GM23338 (cell line): ENCODE results near the gene TDRD1. TPM values are rescaled to one million over a fixed set of nuclear protein-coding genes. Genes with fewer than 3 reads are reported as not detected.
"Not testable (repeated sequence)": the region's sequence is repeated elsewhere in the genome, so short reads cannot be mapped to it uniquely, and the experiment has no call there.

Experiments
- ATAC-seq: fragments of 200-7000 bp; cut with Tn5 transposase; 3 replicates; pipeline ENCODE4 v1.9.1; 2020
- DNase-seq: peaks from one replicate; pipeline ENCODE4 v3.0.0-alpha.2; 2015; ENCODE audit warnings: low spot score
- H2AFZ ChIP-seq: fragments of 200-600 bp; sonication (generic); 2 replicates; pipeline ENCODE4 v1.8.0; 2016; ENCODE audit warnings: antibody characterized with exemption, mild to moderate bottlenecking, moderate library complexity
- H3F3A ChIP-seq: fragments of 200-600 bp; sonication (generic); replicated peaks from 2 replicates; pipeline ENCODE4 v1.8.0; 2017; ENCODE audit warnings: antibody characterized with exemption, mixed run types, low read depth
- H3K27ac ChIP-seq: fragments of 200-600 bp; sonication (generic); 2 replicates; pipeline ENCODE4 v1.6.1; 2016; ENCODE audit warnings: low read depth
- H3K27me3 ChIP-seq: fragments of 200-600 bp; sonication (generic); 2 replicates; pipeline ENCODE4 v1.8.0; 2016; ENCODE audit warnings: mild to moderate bottlenecking, mixed run types, moderate library complexity; ENCODE audit not compliant: insufficient read depth
- H3K36me3 ChIP-seq: fragments of 200-600 bp; sonication (generic); 2 replicates; pipeline ENCODE4 v1.8.0; 2016; ENCODE audit warnings: mild to moderate bottlenecking; ENCODE audit not compliant: insufficient read depth
- H3K4me1 ChIP-seq: fragments of 200-600 bp; sonication (generic); 2 replicates; pipeline ENCODE4 v1.8.0; 2016; ENCODE audit warnings: mild to moderate bottlenecking, moderate library complexity; ENCODE audit not compliant: insufficient read depth
- H3K4me2 ChIP-seq: fragments of 200-600 bp; sonication (generic); 2 replicates; pipeline ENCODE4 v1.7.1; 2017; ENCODE audit warnings: mixed run types
- H3K4me3 ChIP-seq: fragments of 200-600 bp; sonication (generic); 2 replicates; pipeline ENCODE4 v1.6.1; 2016; ENCODE audit warnings: mixed run types
- H3K79me2 ChIP-seq: fragments of 200-600 bp; sonication (generic); replicated peaks from 2 replicates; pipeline ENCODE4 v1.8.0; 2017; ENCODE audit warnings: mild to moderate bottlenecking; ENCODE audit not compliant: insufficient read depth
- H3K9me2 ChIP-seq: fragments of 200-600 bp; sonication (generic); 2 replicates; pipeline ENCODE4 v1.8.0; 2017; ENCODE audit not compliant: insufficient read depth
- H4K20me1 ChIP-seq: fragments of 200-600 bp; sonication (generic); replicated peaks from 2 replicates; pipeline ENCODE4 v1.8.0; 2017; ENCODE audit warnings: mild to moderate bottlenecking; ENCODE audit not compliant: insufficient read depth
- H3K27ac Mint-ChIP-seq: 2 replicates; pipeline ENCODE4 v1.8.0; 2020; ENCODE audit warnings: inconsistent platforms, mild to moderate bottlenecking, moderate library complexity, mixed read lengths
- H3K27me3 Mint-ChIP-seq: 3 replicates; pipeline ENCODE4 v1.8.0; 2022; ENCODE audit warnings: low read depth, mild to moderate bottlenecking, moderate library complexity, mixed read lengths, inconsistent platforms; ENCODE audit not compliant: insufficient read depth, poor library complexity
- H3K36me3 Mint-ChIP-seq: 3 replicates; pipeline ENCODE4 v1.8.0; 2021; ENCODE audit warnings: low read depth, mild to moderate bottlenecking, inconsistent platforms, moderate library complexity, mixed read lengths
- H3K4me1 Mint-ChIP-seq: 3 replicates; pipeline ENCODE4 v1.8.0; 2020; ENCODE audit warnings: mild to moderate bottlenecking, inconsistent platforms, mixed read lengths
- H3K4me3 Mint-ChIP-seq: 3 replicates; pipeline ENCODE4 v1.8.0; 2021; ENCODE audit warnings: moderate library complexity, mild to moderate bottlenecking, inconsistent platforms, mixed read lengths
- H3K9me3 Mint-ChIP-seq: 3 replicates; pipeline ENCODE4 v1.8.0; 2020; ENCODE audit warnings: moderate library complexity, mild to moderate bottlenecking, inconsistent platforms, mixed read lengths
- CTCF ChIP-seq, 2 experiments: fragments of 200-600 bp in 1 of 2; sonication (generic) in 1 of 2; conservative IDR thresholded peaks; 2 replicates each; pipeline versions ENCODE4 v1.5.1 to v1.6.1; 2016 to 2017; ENCODE audit warnings: antibody characterized with exemption in 2 of 2, low read depth in 2 of 2, mild to moderate bottlenecking in 2 of 2, moderate library complexity in 1 of 2
- EZH2phosphoT487 ChIP-seq: fragments of 200-600 bp; sonication (generic); IDR thresholded peaks from one replicate; pipeline ENCODE4 v1.8.1; 2018; ENCODE audit warnings: antibody characterized with exemption; ENCODE audit not compliant: unreplicated experiment
- NANOG ChIP-seq: IDR thresholded peaks from 2 replicates; pipeline ENCODE4 v1.6.1; 2016; ENCODE audit warnings: antibody characterized with exemption, borderline replicate concordance
- REST ChIP-seq: IDR thresholded peaks from one replicate; pipeline ENCODE4 v1.6.1; 2018; ENCODE audit warnings: antibody characterized with exemption; ENCODE audit not compliant: unreplicated experiment
- ZNF114 ChIP-seq: fragments of 250-450 bp; sonication (Bioruptor Pico); IDR thresholded peaks from 2 replicates; pipeline ENCODE4 v1.5.0; 2020; ENCODE audit warnings: mild to moderate bottlenecking, moderate library complexity
- ZNF331 ChIP-seq: fragments of 250-450 bp; sonication (Bioruptor Pico); IDR thresholded peaks from 2 replicates; pipeline ENCODE4 v1.5.0; 2020; ENCODE audit warnings: low read depth, mild to moderate bottlenecking, moderate library complexity
- polyA plus RNA-seq: library from polyadenylated mRNA; unstranded; fragments of >200 nt; fragmentation: Nextera tagmentation; extraction: Ambion mirVana; gene quantifications from 2 replicates; pipeline ENCODE4 v1.2.1, GENCODE V29; 2016
- total RNA-seq: library from RNA; depleted of rRNA; stranded (reverse); fragments of >200 nt; shearing (Covaris generic); gene quantifications from 2 replicates; pipeline ENCODE4 v1.2.3, GENCODE V29; 2014
- TF ChIP-seq, protein P1 (sequence below): fragments of 250-450 bp; sonication (Bioruptor Pico); IDR thresholded peaks from 2 replicates; pipeline ENCODE4 v1.5.0; 2020; ENCODE audit warnings: mild to moderate bottlenecking, moderate library complexity

Gene TDRD1
- total and polyA plus RNA-seq, 2 experiments from 2014 or later = 0.52 to 1.5 TPM

DNA sequence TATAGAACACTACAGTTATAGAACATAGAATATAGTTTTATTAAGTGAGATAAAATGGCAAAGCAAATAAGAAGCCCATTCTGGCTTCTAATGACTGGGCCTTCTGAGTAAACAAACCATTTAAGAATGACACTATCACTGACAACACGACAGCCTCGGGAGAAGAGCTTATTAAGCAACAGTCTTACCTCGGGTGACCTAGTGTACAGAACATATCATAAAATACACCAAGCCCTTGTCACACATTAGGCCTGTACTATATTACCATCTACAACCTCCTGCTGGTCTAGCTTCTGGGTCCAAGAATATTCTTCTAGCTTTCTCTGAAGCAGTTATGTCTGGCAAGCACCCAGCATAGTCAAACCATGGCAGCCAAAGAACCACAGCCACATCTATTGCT lies 37.1 kb upstream of the TDRD1 start (continued):
- no peak for TF ChIP-seq EZH2phosphoT487
- TF ChIP-seq, protein P1, sequence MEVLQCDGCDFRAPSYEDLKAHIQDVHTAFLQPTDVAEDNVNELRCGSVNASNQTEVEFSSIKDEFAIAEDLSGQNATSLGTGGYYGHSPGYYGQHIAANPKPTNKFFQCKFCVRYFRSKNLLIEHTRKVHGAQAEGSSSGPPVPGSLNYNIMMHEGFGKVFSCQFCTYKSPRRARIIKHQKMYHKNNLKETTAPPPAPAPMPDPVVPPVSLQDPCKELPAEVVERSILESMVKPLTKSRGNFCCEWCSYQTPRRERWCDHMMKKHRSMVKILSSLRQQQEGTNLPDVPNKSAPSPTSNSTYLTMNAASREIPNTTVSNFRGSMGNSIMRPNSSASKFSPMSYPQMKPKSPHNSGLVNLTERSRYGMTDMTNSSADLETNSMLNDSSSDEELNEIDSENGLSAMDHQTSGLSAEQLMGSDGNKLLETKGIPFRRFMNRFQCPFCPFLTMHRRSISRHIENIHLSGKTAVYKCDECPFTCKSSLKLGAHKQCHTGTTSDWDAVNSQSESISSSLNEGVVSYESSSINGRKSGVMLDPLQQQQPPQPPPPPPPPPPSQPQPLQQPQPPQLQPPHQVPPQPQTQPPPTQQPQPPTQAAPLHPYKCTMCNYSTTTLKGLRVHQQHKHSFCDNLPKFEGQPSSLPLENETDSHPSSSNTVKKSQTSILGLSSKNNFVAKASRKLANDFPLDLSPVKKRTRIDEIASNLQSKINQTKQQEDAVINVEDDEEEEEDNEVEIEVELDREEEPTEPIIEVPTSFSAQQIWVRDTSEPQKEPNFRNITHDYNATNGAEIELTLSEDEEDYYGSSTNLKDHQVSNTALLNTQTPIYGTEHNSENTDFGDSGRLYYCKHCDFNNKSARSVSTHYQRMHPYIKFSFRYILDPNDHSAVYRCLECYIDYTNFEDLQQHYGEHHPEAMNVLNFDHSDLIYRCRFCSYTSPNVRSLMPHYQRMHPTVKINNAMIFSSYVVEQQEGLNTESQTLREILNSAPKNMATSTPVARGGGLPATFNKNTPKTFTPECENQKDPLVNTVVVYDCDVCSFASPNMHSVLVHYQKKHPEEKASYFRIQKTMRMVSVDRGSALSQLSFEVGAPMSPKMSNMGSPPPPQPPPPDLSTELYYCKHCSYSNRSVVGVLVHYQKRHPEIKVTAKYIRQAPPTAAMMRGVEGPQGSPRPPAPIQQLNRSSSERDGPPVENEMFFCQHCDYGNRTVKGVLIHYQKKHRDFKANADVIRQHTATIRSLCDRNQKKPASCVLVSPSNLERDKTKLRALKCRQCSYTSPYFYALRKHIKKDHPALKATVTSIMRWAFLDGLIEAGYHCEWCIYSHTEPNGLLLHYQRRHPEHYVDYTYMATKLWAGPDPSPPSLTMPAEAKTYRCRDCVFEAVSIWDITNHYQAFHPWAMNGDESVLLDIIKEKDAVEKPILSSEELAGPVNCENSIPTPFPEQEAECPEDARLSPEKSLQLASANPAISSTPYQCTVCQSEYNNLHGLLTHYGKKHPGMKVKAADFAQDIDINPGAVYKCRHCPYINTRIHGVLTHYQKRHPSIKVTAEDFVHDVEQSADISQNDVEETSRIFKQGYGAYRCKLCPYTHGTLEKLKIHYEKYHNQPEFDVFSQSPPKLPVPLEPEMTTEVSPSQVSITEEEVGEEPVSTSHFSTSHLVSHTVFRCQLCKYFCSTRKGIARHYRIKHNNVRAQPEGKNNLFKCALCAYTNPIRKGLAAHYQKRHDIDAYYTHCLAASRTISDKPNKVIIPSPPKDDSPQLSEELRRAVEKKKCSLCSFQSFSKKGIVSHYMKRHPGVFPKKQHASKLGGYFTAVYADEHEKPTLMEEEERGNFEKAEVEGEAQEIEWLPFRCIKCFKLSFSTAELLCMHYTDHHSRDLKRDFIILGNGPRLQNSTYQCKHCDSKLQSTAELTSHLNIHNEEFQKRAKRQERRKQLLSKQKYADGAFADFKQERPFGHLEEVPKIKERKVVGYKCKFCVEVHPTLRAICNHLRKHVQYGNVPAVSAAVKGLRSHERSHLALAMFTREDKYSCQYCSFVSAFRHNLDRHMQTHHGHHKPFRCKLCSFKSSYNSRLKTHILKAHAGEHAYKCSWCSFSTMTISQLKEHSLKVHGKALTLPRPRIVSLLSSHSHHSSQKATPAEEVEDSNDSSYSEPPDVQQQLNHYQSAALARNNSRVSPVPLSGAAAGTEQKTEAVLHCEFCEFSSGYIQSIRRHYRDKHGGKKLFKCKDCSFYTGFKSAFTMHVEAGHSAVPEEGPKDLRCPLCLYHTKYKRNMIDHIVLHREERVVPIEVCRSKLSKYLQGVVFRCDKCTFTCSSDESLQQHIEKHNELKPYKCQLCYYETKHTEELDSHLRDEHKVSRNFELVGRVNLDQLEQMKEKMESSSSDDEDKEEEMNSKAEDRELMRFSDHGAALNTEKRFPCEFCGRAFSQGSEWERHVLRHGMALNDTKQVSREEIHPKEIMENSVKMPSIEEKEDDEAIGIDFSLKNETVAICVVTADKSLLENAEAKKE (CRISPR knock-in tag) = no peak

DNA sequence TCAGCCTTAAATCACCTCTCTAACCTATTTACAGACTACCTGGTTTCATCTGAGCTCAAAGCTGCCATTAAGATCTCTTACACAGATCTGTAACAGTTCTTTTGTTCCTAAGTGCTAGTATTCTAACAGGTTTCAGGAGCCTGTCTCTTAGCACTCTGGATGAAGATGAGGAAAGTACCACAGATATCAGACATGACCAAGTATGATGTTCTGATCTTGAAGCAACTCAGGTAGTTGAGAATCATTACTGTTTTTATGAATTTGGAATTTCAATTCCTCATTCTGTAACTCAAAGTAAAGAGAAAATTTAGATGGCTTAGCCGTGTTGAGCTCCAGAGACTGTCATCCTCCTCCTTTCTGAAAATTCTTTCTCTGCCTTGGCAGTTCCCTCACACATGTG lies 36.0 kb upstream of the TDRD1 start:
- Mint-ChIP-seq H3K27me3 (no peaks in the 10 kb centered on the region), H3K27ac (no peak overlapping the region), H3K9me3 (no peaks in the 10 kb centered on the region), H3K4me1 (no peaks in the 10 kb centered on the region), H3K36me3 (peaks cover 10% of the 10 kb centered on the region; the same call in 2 of the 3 replicates), H3K4me3 (no peak overlapping the region)
- Histone ChIP-seq H3K27ac (no peak overlapping the region), H3K27me3 (no peaks in the 10 kb centered on the region), H3K9me2 (no peaks in the 10 kb centered on the region), H3F3A (no peaks in the 10 kb centered on the region), H3K4me1 (no peaks in the 10 kb centered on the region), H4K20me1 (no peaks in the 10 kb centered on the region), H2AFZ (no peak overlapping the region), H3K4me2 (no peak overlapping the region), H3K4me3 (no peak overlapping the region), H3K79me2 (no peaks in the 10 kb centered on the region), H3K36me3 (peaks cover 11% of the 10 kb centered on the region)
- DNase-seq = no peak
- no peak for ATAC-seq
- TF ChIP-seq NANOG (no peak), ZNF331 (CRISPR knock-in tag) (no peak), REST (no peak), ZNF114 (no peak), CTCF (conservative IDR thresholded peaks at IDR 0.05; ENCODE audit: low read depth in 2 of 2) (no peak)

- not testable (repeated sequence) for H3K4me2 ChIP-seq, H3K27me3 Mint-ChIP-seq, H3K27ac Mint-ChIP-seq, ATAC-seq, H3K27ac ChIP-seq, H2AFZ ChIP-seq, DNase-seq, H3K27me3 ChIP-seq, H3K4me3 ChIP-seq, H3K9me3 Mint-ChIP-seq, H3K4me1 ChIP-seq, H3K4me1 Mint-ChIP-seq, H3F3A ChIP-seq, H3K9me2 ChIP-seq, H3K4me3 Mint-ChIP-seq, H4K20me1 ChIP-seq
- peaks cover 14% of the 10 kb centered on the region for H3K36me3 ChIP-seq
- H3K36me3 Mint-ChIP-seq = peaks cover 11% of the 10 kb centered on the region; the same call in 2 of the 3 replicates
- H3K79me2 ChIP-seq = peaks cover 20% of the 10 kb centered on the region
Measured at GRCh38 chr10:114149476-114149875, 29.7 kb upstream of the TDRD1 start.
